ENCODE results near the gene FYCO1.

DNA sequence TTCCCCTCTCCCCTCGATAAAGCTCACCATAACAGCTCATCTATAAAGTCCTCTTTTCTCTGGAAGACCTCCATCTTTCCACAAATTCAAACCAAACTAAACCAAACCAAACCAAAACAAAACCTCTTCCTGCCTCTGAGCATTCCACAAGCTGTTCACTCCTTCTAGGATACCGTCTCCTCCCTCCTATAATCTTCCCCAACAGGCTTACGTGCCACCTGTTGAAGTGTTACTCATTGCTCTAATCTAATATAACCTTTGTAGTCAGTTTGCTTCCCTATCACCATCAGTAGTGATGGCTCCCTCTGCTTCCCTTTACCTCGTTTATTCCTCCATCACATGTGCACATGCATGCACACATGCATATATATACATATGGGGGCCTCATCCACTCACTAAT, 122.0 kb downstream of the FYCO1 start:
- TF ChIP-seq, protein P1, sequence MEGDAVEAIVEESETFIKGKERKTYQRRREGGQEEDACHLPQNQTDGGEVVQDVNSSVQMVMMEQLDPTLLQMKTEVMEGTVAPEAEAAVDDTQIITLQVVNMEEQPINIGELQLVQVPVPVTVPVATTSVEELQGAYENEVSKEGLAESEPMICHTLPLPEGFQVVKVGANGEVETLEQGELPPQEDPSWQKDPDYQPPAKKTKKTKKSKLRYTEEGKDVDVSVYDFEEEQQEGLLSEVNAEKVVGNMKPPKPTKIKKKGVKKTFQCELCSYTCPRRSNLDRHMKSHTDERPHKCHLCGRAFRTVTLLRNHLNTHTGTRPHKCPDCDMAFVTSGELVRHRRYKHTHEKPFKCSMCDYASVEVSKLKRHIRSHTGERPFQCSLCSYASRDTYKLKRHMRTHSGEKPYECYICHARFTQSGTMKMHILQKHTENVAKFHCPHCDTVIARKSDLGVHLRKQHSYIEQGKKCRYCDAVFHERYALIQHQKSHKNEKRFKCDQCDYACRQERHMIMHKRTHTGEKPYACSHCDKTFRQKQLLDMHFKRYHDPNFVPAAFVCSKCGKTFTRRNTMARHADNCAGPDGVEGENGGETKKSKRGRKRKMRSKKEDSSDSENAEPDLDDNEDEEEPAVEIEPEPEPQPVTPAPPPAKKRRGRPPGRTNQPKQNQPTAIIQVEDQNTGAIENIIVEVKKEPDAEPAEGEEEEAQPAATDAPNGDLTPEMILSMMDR (IDR thresholded peaks at IDR 0.05 in 8 of 11, conservative IDR thresholded peaks at IDR 0.05 in 3 of 11): no peak
- TF ChIP-seq POLR2A (IDR thresholded peaks at IDR 0.05): no peak
